NCI-H748 treated with DMSO at 0.1 percent for 48 hours (cell line): ENCODE data around the gene SZRD1.
A peak's percentile ranks its signal among the peaks of the same experiment; 100 is the strongest.

ENCODE experiments used
- DNase-seq: peaks from one replicate; lab custom pipeline; 2025; lab: John Stamatoyannopoulos, UW

SZRD1 gene

GRCh38 chr1:16440131-16440469, 73.1 kb downstream of the SZRD1 start:
- no peak for DNase-seq

GRCh38 chr1:16440470-16441281, 73.6 kb downstream of the SZRD1 start, which contains the start of gene NECAP2:
Gene NECAP2, plus strand, starts transcription at chr1:16440724. Its CDS starts 38 bp downstream, at chr1:16440762.
- DNase-seq = peak; percentile 84

- DNase-seq = no peak
Observed at GRCh38 chr1:16441282-16441665, 74.2 kb downstream of the SZRD1 start.

- no peak for DNase-seq
Observed at GRCh38 chr1:16442265-16442664, 75.2 kb downstream of the SZRD1 start.

- no peak for DNase-seq
Observed at GRCh38 chr1:16442941-16443340, 75.9 kb downstream of the SZRD1 start.

GRCh38 chr1:16443975-16444770, 77.1 kb downstream of the SZRD1 start:
- DNase-seq = no peak

DNA sequence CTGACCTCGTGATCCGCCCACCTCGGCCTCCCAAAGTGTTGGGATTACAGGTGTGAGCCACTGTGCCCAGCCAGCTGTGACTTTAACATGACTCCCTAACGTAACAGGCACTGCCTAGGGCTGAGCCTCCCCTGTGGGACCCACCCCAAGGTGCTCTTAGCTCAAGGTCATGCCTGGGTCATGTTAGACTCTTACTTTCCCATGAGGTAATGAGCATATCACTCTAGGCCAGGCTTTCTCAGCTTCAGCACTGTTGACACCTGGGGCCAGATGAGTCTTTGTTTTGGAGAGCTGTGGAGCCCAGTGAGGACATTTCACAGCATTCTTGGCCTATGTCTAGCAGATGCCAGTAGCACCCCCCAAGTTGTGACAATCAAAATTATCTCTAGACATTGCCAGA, 78.0 kb downstream of the SZRD1 start:
- DNase-seq = no peak

- no peak for DNase-seq
Observed at GRCh38 chr1:16446116-16446515, 79.1 kb downstream of the SZRD1 start.

DNA sequence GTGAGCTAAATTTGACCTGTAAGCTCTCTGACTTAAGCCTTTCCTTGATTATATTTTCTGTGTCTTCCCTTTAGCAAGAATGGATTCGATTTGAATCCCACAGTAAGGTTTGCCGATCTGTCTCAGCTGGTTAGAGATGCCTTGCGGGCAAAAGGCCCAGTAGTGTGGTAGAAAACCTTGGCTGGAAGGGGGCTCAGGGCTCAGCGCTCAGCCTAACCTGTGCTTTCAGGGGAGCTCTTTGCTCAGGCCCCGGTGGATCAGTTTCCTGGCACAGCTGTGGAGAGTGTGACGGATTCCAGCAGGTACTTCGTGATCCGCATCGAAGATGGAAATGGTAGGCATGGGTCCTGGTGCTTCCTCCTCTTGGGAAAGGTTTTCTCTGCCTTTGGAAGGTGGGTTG, 80.6 kb downstream of the SZRD1 start:
- DNase-seq = no peak
